Measurements from ENCODE around the gene DOCK4. TPM values are rescaled to one million over a fixed set of nuclear protein-coding genes. Genes with fewer than 3 reads are reported as not detected.

DOCK4 gene
- total RNA-seq, 1 experiment from 2014 or later = 4.9 TPM

- Histone ChIP-seq H4K8ac (replicated peaks; ENCODE audit: insufficient read length, low read depth, low read length) (no peak overlapping the region), H3K79me2 (ENCODE audit: insufficient read depth, low read length) (peaks cover 4% of the 10 kb centered on the region; the same call in 1 of the 2 replicates), H3K4me1 (ENCODE audit: insufficient read depth, low read length) (peaks cover 2% of the 10 kb centered on the region; the same call in 1 of the 2 replicates), H3K4ac (ENCODE audit: low read depth, low read length) (no peak overlapping the region), H3K14ac (ENCODE audit: insufficient read depth, low read length) (no peak overlapping the region), H4K5ac (ENCODE audit: insufficient read length, low read depth, low read length) (no peak overlapping the region), H2BK120ac (ENCODE audit: low read depth, low read length, poor library complexity, severe bottlenecking) (no peak overlapping the region), H2BK12ac (ENCODE audit: insufficient read length, low read depth, low read length) (no peak overlapping the region), H3K23ac (ENCODE audit: insufficient read length, low read depth, low read length) (no peak overlapping the region), H3K27me3 (ENCODE audit: insufficient read depth, low read length) (no peaks in the 10 kb centered on the region), H2BK5ac (ENCODE audit: insufficient read length, low read length) (no peak overlapping the region), H3K79me1 (ENCODE audit: insufficient read depth, low read depth, low read length, poor library complexity, severe bottlenecking) (peaks cover 3% of the 10 kb centered on the region), H2BK15ac (ENCODE audit: low read depth, low read length) (no peak overlapping the region), H3K56ac (ENCODE audit: insufficient read length, low read depth, low read length) (no peak overlapping the region), H3K9me3 (ENCODE audit: control insufficient read depth, low read depth, low read length) (no peaks in the 10 kb centered on the region), H3K4me2 (ENCODE audit: insufficient read depth, insufficient read length, low read length) (no peak overlapping the region), H3K9ac (ENCODE audit: extremely low read depth, insufficient read length, low read length) (no peak overlapping the region), H3K27ac (ENCODE audit: insufficient read length, low read depth, low read length) (no peak overlapping the region), H4K20me1 (ENCODE audit: control insufficient read depth, insufficient read depth, insufficient read length) (no peaks in the 10 kb centered on the region), H3K18ac (ENCODE audit: insufficient read length, low read depth, low read length) (no peak overlapping the region), H2AFZ (ENCODE audit: low read length) (no peak overlapping the region), H3K23me2 (ENCODE audit: insufficient read length, low read depth, low read length, poor library complexity, severe bottlenecking) (no peaks in the 10 kb centered on the region), H2BK20ac (ENCODE audit: low read depth, low read length, poor library complexity, severe bottlenecking) (no peak overlapping the region), H2AK5ac (ENCODE audit: insufficient read length, low read length) (no peak overlapping the region), H3T11ph (ENCODE audit: low read length) (no peak overlapping the region), H4K91ac (ENCODE audit: insufficient read length, low read depth, low read length) (no peak overlapping the region)
- no peak for DNase-seq
- Mint-ChIP-seq H3K36me3 (ENCODE audit: insufficient read depth in 1 of 3, low read depth in 3 of 3) (no peaks in the 10 kb centered on the region), H3K4me1 (peaks cover 0 to 10% of the 10 kb centered on the region in 2 experiments; a peak in 2 of 4 replicates), H3K27ac (no peak overlapping the region), H3K4me3 (no peak overlapping the region), H3K27me3 (ENCODE audit: low read depth) (no peaks in the 10 kb centered on the region), H3K9me3 (no peaks in the 10 kb centered on the region)
- WGBS (ENCODE audit: extremely low coverage, insufficient read length, low lambda C conversion rate) = no CpG with 5 or more reads among the region's 4 CpGs
- no peak for TF ChIP-seq CTCF (conservative IDR thresholded peaks at IDR 0.05)
These were observed 117.6 kb downstream of the DOCK4 start for GRCh38 chr7:112088484-112089016.
